GM12872 (cell line): Measurements from ENCODE around the gene EVA1A.

Source experiments
- TF ChIP-seq, protein P1 (sequence below): IDR thresholded peaks from 3 replicates; pipeline ENCODE4 v1.5.1; 2011; ENCODE audit warnings: low read depth, mild to moderate bottlenecking, low read length, moderate library complexity; ENCODE audit not compliant: insufficient read depth

Gene EVA1A

DNA sequence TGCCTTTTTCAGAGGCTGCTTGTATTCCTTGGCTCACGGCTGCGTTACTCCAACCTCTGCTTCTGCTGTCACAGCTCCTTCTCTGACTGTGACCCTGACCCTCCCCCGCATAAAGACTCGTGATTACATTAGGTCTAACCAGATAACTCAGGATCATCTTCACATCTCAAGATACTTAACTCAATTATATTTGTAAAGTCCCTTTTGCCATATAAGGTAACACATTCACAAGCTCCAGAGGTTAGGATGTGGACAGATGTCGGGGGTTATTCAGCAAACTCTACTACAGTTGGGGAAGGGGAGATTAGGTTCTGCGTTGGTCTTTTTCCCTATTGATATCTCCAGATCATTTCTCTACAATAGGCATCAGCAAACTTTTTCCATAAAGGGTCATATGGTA lies 76.9 kb downstream of the EVA1A start:
- TF ChIP-seq, protein P1, sequence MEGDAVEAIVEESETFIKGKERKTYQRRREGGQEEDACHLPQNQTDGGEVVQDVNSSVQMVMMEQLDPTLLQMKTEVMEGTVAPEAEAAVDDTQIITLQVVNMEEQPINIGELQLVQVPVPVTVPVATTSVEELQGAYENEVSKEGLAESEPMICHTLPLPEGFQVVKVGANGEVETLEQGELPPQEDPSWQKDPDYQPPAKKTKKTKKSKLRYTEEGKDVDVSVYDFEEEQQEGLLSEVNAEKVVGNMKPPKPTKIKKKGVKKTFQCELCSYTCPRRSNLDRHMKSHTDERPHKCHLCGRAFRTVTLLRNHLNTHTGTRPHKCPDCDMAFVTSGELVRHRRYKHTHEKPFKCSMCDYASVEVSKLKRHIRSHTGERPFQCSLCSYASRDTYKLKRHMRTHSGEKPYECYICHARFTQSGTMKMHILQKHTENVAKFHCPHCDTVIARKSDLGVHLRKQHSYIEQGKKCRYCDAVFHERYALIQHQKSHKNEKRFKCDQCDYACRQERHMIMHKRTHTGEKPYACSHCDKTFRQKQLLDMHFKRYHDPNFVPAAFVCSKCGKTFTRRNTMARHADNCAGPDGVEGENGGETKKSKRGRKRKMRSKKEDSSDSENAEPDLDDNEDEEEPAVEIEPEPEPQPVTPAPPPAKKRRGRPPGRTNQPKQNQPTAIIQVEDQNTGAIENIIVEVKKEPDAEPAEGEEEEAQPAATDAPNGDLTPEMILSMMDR = no peak

DNA sequence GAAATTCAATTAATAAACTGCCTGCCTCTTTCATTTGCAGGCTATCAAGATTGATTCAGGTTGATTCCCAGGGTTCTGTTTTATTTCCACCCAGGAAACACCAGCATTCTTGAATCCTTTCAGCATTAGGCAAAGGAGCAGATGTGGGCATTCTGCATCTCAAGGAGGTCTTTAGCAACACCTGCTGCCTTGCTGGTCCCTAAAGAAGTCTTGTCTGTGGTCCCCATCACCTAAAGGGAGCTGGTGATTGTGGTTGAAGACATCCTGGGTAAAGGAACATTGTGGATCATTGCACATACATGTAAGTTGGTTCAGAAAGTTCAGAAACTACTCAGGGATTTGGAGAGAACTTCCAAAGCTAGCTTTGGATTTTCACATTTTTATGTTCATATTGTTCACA lies 78.3 kb downstream of the EVA1A start:
- TF ChIP-seq, protein P1 = no peak

DNA sequence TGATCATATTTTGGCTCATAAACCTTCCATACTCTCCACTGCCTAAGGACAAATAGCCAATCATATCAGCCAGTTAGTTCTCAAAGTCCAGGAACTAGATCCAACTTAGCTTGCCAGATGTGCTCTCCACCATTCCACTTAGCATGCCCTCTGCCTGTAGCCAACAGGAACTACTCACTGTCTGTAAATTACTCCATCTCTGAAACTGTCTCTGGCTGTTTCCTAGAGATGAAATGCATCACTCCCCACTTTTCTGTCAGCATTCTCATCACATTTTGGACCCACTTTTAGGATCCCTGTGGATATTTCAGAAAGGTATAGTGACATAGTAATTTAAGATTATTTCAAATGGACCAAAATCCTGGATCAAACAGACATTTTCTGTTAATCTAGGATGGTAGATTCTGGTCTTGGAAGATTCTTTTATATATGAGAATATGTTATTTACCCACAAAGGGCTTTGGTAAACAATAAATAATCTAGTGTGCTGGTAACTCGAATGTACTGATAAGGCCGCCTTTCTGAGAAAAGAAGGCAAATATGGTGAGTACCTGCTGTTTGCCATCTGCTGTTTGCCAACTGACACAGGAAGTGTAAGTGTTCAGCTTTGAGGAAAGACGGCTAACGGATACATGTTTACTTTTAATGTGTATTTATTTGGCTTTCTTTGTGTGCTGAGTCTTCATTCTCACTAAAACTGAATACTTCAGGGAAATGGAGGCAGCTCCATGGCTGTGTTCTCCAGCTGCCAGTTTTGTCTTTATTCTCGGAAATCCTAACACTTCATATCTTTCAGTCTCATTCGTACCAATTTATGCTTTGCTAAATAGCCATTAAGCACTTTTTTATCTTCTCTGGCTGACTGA lies 79.5 kb downstream of the EVA1A start:
- TF ChIP-seq, protein P1 = peak; percentile 39; the same call in 1 of the 3 replicates

DNA sequence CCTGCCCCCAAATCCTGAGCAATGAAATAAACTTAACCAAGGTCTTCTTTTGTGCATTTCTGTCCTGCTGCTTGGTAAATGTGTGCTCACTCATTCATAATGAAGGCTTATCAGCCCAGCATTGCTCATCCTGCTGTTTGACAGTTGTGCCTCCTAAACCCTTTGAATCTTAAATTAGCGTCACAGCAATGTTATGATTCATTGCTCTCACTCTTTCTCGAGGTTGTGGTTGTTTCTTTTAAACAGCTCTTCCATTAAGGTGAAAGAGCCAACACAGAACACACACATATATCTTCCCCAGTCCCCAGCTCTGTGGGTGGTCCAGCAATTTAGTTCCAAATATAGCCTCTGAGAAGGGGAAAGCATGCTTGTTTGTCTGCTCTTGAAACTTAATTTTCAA lies 84.0 kb downstream of the EVA1A start:
- TF ChIP-seq, protein P1 = no peak

DNA sequence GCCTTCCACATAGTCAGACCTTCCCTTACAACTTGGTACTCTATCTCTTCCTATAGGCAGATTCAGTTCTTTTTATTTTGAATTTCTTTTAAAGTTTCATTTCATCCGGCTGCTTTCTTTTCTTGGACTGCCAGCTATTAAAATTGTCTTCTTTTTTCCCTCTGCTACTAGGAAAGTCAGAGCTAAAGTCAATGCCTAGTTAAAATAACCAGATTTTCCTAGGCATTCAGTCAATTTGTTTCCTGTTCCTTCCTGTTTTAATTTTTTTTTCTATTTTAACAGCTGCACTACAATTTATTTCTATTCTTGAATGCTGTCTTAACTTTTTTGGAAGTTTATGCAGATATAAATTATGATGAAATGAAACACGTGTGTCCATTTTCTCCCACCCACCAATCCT lies 84.8 kb downstream of the EVA1A start:
- TF ChIP-seq, protein P1 = no peak

DNA sequence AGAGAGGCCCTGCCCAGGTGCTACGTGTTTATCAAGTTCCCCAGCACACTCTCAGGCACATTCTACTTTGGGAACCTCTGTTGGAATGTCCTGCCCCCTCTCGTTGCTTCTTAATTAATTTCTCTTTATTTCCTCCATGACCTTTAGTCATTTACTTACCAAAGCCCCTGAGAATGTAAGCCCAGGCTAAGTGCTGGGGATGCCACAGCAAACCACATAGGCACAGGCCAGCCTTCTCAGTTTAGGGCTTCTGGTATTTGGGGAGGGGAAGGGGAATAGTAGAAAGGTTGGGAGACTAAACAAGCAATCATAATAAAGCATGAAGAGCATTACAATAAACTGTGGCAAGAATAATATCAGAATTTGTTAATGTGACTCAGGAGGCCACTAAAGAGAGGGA lies 85.7 kb downstream of the EVA1A start:
- TF ChIP-seq, protein P1 = no peak

DNA sequence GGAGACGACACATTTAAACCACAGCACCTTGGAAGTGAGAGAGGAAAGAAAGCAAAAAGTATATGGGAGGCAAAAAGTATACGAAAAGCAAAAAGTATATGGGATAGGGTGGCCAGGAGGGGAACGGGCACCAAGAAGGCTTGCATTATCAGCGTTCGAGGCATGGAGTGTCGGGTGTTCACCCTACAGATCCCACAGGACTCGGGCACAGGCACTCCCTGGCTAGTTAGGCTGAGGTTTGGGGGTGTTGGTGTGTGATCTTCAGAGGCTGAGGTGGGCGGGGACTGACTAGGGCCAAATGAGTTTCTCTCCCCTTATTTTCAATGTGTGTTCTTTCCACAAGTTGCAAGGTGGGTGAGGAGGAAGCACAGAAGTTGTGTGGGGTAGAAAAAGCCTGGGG lies 86.6 kb downstream of the EVA1A start:
- TF ChIP-seq, protein P1 = no peak
